Astrocyte (in vitro differentiated cells and primary cell): ENCODE data around the gene PRDM2. TPM values are rescaled to one million over a fixed set of nuclear protein-coding genes. Genes with fewer than 3 reads are reported as not detected.

Experiments used
- DNase-seq: peaks from one replicate; pipeline ENCODE4 v3.0.0-alpha.2; 2010; ENCODE audit warnings: low read depth
- FAIRE-seq: peaks from 2 replicates; lab custom pipeline; 2011; peaks lifted over from hg19 to GRCh38; lab: Jason Lieb, UNC
- H2AFZ ChIP-seq: 2 replicates; pipeline ENCODE4 v1.6.0; 2012; ENCODE audit warnings: low read depth, low read length, inconsistent platforms
- H3K27ac ChIP-seq: 2 replicates; pipeline ENCODE4 v1.5.1; 2011; ENCODE audit warnings: low read depth, low read length, inconsistent platforms
- H3K27me3 ChIP-seq: 2 replicates; pipeline ENCODE4 v1.6.0; 2011; ENCODE audit warnings: low read length, inconsistent platforms; ENCODE audit not compliant: insufficient read depth
- H3K36me3 ChIP-seq: 2 replicates; pipeline ENCODE4 v1.5.1; 2011; ENCODE audit warnings: low read length, inconsistent platforms; ENCODE audit not compliant: insufficient read depth
- H3K4me1 ChIP-seq: 2 replicates; pipeline ENCODE4 v1.5.1; 2011; ENCODE audit warnings: low read length, inconsistent platforms; ENCODE audit not compliant: insufficient read depth
- H3K4me2 ChIP-seq: 2 replicates; pipeline ENCODE4 v1.6.0; 2012; ENCODE audit warnings: low read length, inconsistent platforms
- H3K4me3 ChIP-seq: 2 replicates; pipeline ENCODE4 v1.5.1; 2011; ENCODE audit warnings: low read depth, mild to moderate bottlenecking, low read length, inconsistent platforms; ENCODE audit not compliant: insufficient read depth
- H3K79me2 ChIP-seq: 2 replicates; pipeline ENCODE4 v1.6.0; 2012; ENCODE audit warnings: mild to moderate bottlenecking, low read length, inconsistent platforms; ENCODE audit not compliant: insufficient read depth
- H3K9ac ChIP-seq: 2 replicates; pipeline ENCODE4 v1.6.0; 2012; ENCODE audit warnings: mild to moderate bottlenecking, low read length, inconsistent platforms
- H3K9me3 ChIP-seq: 2 replicates; pipeline ENCODE4 v1.5.1; 2012; ENCODE audit warnings: low read depth, mild to moderate bottlenecking, low read length, inconsistent platforms; ENCODE audit not compliant: insufficient read depth
- H4K20me1 ChIP-seq: 2 replicates; pipeline ENCODE4 v1.6.0; 2012; ENCODE audit warnings: low read length, inconsistent platforms; ENCODE audit not compliant: insufficient read depth
- H3K27ac Mint-ChIP-seq: one replicate; pipeline ENCODE4 v1.8.0; 2021; ENCODE audit warnings: mild to moderate bottlenecking, mixed read lengths; ENCODE audit not compliant: unreplicated experiment
- H3K27me3 Mint-ChIP-seq: one replicate; pipeline ENCODE4 v1.8.0; 2021; ENCODE audit warnings: low read depth, mixed read lengths; ENCODE audit not compliant: unreplicated experiment
- H3K36me3 Mint-ChIP-seq: one replicate; pipeline ENCODE4 v1.8.0; 2021; ENCODE audit warnings: low read depth, mixed read lengths; ENCODE audit not compliant: unreplicated experiment
- H3K4me1 Mint-ChIP-seq: one replicate; pipeline ENCODE4 v1.8.0; 2021; ENCODE audit warnings: low read depth, mixed read lengths; ENCODE audit not compliant: unreplicated experiment
- H3K4me3 Mint-ChIP-seq: one replicate; pipeline ENCODE4 v1.8.0; 2021; ENCODE audit warnings: mild to moderate bottlenecking, moderate library complexity, mixed read lengths; ENCODE audit not compliant: unreplicated experiment
- H3K9me3 Mint-ChIP-seq: one replicate; pipeline ENCODE4 v1.8.0; 2021; ENCODE audit warnings: mild to moderate bottlenecking, mixed read lengths; ENCODE audit not compliant: unreplicated experiment
- CTCF ChIP-seq: IDR thresholded peaks from 2 replicates; pipeline ENCODE4 v1.5.1; 2011; ENCODE audit warnings: low read depth, mild to moderate bottlenecking, inconsistent platforms, low read length, moderate library complexity; ENCODE audit not compliant: insufficient read depth
- EZH2 ChIP-seq: IDR thresholded peaks from 2 replicates; pipeline ENCODE4 v1.6.1; 2012; ENCODE audit warnings: mild to moderate bottlenecking, low read length, inconsistent platforms; ENCODE audit not compliant: insufficient read depth
- total RNA-seq: library from RNA; stranded (reverse); gene quantifications from 2 replicates; pipeline ENCODE4 v1.2.1, GENCODE V29; 2021

Gene PRDM2
- total RNA-seq, 1 donor from 2014 or later, result 49.0 TPM

GRCh38 chr1:13864760-13865159, 164.8 kb downstream of the PRDM2 start:
- no peak overlapping the region for H3K4me2 ChIP-seq
- no peaks in the 10 kb centered on the region for H3K27me3 ChIP-seq
- H3K4me1 Mint-ChIP-seq, result no peaks in the 10 kb centered on the region
- H3K9me3 Mint-ChIP-seq, result no peaks in the 10 kb centered on the region
- no peaks in the 10 kb centered on the region for H3K36me3 Mint-ChIP-seq
- H3K79me2 ChIP-seq, result no peaks in the 10 kb centered on the region
- no peak overlapping the region for H2AFZ ChIP-seq
- no peak overlapping the region for H3K27ac Mint-ChIP-seq
- no peaks in the 10 kb centered on the region for H3K4me1 ChIP-seq
- no peak overlapping the region for H3K9ac ChIP-seq
- no peak for TF ChIP-seq CTCF
- TF ChIP-seq EZH2, result no peak
- no peak overlapping the region for H3K4me3 Mint-ChIP-seq
- no peak overlapping the region for H3K27ac ChIP-seq
- H3K4me3 ChIP-seq, result no peak overlapping the region
- DNase-seq (no peak), FAIRE-seq (no peak)
- no peaks in the 10 kb centered on the region for H3K36me3 ChIP-seq
- H3K27me3 Mint-ChIP-seq, result peaks cover 27% of the 10 kb centered on the region
- H3K9me3 ChIP-seq, result no peaks in the 10 kb centered on the region
- no peaks in the 10 kb centered on the region for H4K20me1 ChIP-seq

- H2AFZ ChIP-seq, result no peak overlapping the region
- H3K27me3 ChIP-seq, result no peaks in the 10 kb centered on the region
- no peak overlapping the region for H3K4me2 ChIP-seq
- H3K27me3 Mint-ChIP-seq, result peaks cover 27% of the 10 kb centered on the region
- H3K27ac Mint-ChIP-seq, result no peak overlapping the region
- H3K4me3 ChIP-seq, result no peak overlapping the region
- no peak overlapping the region for H3K4me3 Mint-ChIP-seq
- TF ChIP-seq CTCF, result no peak
- no peak for TF ChIP-seq EZH2
- H3K9ac ChIP-seq, result no peak overlapping the region
- no peaks in the 10 kb centered on the region for H3K36me3 Mint-ChIP-seq
- FAIRE-seq (no peak), DNase-seq (no peak)
- H3K9me3 Mint-ChIP-seq, result no peaks in the 10 kb centered on the region
- no peaks in the 10 kb centered on the region for H4K20me1 ChIP-seq
- H3K9me3 ChIP-seq, result no peaks in the 10 kb centered on the region
- H3K36me3 ChIP-seq, result no peaks in the 10 kb centered on the region
- H3K4me1 ChIP-seq, result no peaks in the 10 kb centered on the region
- H3K4me1 Mint-ChIP-seq, result no peaks in the 10 kb centered on the region
- H3K27ac ChIP-seq, result no peak overlapping the region
- H3K79me2 ChIP-seq, result no peaks in the 10 kb centered on the region
Observed at GRCh38 chr1:13865851-13866250, 165.9 kb downstream of the PRDM2 start.

- Mint-ChIP-seq H3K9me3 (no peaks in the 10 kb centered on the region), H3K4me3 (no peak overlapping the region), H3K4me1 (no peaks in the 10 kb centered on the region), H3K27ac (no peak overlapping the region), H3K27me3 (peaks cover 27% of the 10 kb centered on the region), H3K36me3 (no peaks in the 10 kb centered on the region)
- H4K20me1 ChIP-seq, result no peaks in the 10 kb centered on the region
- H3K9me3 ChIP-seq, result no peaks in the 10 kb centered on the region
- no peak overlapping the region for H3K4me2 ChIP-seq
- no peaks in the 10 kb centered on the region for H3K36me3 ChIP-seq
- H3K9ac ChIP-seq, result no peak overlapping the region
- no peak overlapping the region for H3K4me3 ChIP-seq
- no peaks in the 10 kb centered on the region for H3K4me1 ChIP-seq
- H3K27ac ChIP-seq, result no peak overlapping the region
- H3K79me2 ChIP-seq, result no peaks in the 10 kb centered on the region
- TF ChIP-seq EZH2 (no peak), CTCF (no peak)
- DNase-seq (no peak), FAIRE-seq (no peak)
- H3K27me3 ChIP-seq, result no peaks in the 10 kb centered on the region
- no peak overlapping the region for H2AFZ ChIP-seq
Observed at GRCh38 chr1:13867603-13868002, 167.6 kb downstream of the PRDM2 start.
